GM18498 (cell line): ENCODE data around the gene GPR34.

Experiments used
- ATAC-seq: cut with Tn5 transposase; IDR thresholded peaks from one replicate; pipeline ENCODE4 v1.9.1; 2021; ENCODE audit warnings: mild to moderate bottlenecking, moderate library complexity; ENCODE audit not compliant: unreplicated experiment

Gene GPR34

DNA sequence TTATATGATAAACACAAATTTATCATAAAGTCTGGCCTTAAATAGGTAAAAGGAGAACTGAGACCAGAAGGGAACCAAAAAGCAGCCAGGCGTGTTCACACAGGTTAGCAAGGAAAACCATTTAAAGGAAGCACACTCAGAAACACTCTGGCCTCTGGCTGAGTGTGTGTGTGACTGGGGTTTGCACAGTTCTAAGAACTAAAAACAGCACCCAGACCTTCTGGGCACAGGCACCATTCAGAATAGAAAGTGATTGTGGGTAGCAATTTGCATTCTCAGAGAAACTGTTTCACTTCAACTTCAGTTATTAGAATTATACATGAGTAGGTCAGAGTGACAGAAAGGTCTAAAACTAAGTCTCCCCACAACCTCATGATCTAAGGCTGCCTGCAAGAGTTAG lies 45.2 kb downstream of the GPR34 start:
- peak; percentile 97 for ATAC-seq

- ATAC-seq: no peak
These were observed 45.8 kb downstream of the GPR34 start for GRCh38 chrX:41734530-41734929.

GRCh38 chrX:41737065-41737464 lies 48.3 kb downstream of the GPR34 start:
- ATAC-seq: no peak

GRCh38 chrX:41739871-41740270 lies 51.1 kb downstream of the GPR34 start:
- no peak for ATAC-seq
